NCI-H2029 treated with DMSO at 0.1 percent for 48 hours (cell line): Measurements from ENCODE around the gene FYCO1.
"Not testable (repeated sequence)": the region's sequence is repeated elsewhere in the genome, so short reads cannot be mapped to it uniquely, and the experiment has no call there.

Source experiments
- DNase-seq: peaks from one replicate; lab custom pipeline; 2025; lab: John Stamatoyannopoulos, UW

The FYCO1 gene

DNA sequence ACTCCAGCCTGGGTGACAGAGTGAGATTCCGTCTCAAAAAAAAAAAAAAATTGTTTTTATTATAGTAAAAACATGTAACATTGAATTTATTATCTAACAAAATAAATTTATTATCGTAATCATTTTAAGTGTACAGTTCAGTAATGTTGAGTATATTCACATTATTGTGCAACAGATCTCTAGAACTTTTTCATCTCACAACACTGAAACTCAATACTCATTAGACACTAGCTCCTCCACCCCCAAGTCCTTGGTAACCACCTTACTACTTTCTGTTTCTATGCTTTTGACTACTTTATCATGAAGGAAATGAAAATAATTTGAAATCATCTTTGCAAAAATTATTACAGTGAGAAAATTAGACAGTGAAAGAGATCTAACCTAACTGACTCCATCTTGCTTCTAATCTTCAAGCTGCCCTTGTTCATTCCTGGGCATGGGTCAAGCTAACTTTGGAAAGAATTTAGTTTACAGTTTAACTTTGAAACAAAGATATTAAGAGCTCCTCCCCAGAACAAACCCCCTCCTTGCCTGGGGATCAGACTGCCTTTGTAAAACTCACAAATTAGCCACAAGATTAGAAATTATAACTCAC is 15.0 kb upstream of the FYCO1 start:
- no peak for DNase-seq

DNA sequence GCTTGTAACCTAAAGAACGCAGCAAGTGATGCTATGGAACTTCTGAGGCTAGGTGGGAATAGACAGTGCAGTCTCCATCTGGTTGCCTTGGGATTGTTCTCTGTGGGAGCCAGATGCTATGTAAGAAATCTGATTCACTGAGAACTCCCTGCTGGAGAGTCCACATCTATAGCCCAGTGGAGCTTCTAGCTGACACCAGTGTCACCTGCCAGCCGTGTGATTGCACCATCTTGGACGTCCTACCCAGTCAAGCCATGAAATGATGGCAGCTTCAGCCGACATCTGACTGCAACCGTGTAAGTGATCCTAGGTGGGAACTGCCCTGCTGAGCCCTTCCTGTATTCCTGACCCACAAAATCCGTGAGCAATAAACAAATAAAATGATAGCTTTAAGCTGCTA is 12.4 kb upstream of the FYCO1 start:
- DNase-seq: no peak

DNA sequence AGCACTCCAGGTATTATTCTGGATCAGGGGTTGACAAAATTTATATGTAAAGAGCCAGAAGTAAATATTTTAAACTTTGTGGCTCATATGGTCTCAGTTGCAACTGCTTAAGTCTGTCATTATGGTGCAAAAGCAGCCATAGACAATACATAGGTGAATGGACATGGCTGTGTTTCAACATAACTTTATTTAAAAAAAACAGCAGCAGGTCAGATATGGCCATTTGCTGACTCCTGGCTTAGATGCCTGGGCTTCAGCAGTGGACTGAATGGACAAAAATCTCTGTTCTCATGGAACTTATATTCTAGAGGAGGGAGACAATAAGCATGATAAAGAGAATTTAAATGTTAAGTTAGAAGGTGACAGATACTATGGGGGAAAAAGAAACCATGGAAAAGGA is 11.7 kb upstream of the FYCO1 start:
- DNase-seq: no peak

DNA sequence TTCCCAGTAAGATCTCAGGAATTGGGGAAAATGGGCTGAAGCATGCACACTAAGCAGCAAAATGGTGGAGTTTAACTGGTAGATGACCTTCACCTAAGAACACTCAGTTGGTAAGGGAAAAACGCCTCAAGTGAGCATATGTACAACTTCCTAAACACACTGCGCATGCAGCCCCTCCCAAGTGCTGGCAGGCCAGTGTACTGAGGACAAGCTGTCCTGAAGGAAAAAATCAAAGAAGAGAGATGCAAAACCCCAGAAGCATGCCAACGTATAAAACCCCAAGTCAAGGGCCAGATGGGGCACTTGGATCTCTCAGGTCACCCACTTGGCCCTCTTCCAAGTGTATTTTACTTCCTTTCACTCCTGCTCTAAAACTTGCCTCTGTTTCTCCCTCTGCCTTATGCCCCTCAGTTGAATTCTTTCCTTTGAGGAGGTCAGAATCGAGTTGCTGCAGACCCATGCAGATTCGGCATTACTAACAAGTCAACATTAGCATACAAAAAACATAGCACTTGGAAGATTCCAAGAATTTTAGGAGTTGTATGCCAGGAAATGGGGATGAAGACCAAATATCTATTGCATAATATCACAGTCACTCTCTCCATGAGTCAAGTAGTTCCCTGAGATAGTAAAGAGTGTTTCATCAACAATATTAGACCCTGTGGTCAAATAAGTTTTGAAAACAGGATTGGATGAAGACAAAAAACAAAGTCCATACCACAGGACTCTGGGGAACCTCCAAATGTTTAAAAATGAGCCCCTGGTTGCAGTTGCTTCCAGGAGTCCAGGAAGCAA is 10.8 kb upstream of the FYCO1 start:
- DNase-seq: no peak

DNA sequence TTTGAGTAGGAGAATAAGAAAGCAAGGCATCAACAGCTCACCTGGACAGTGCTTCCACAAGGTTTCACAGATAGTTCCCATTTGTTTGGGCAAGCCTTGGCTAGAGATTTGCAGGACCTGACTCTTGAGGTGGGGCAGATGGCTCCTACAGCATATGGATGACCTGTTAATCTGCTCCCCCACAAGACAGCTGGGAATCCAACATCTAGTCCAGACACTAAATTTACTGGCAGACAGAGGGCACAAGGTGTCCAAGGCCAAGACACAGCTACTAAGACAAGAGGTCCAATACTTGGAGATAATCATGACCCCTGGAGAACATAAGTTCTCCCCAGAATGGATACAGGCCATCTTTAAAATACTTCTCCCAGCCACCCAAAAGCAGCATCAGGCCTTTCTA is 8.1 kb upstream of the FYCO1 start:
- DNase-seq: not testable (repeated sequence)

DNA sequence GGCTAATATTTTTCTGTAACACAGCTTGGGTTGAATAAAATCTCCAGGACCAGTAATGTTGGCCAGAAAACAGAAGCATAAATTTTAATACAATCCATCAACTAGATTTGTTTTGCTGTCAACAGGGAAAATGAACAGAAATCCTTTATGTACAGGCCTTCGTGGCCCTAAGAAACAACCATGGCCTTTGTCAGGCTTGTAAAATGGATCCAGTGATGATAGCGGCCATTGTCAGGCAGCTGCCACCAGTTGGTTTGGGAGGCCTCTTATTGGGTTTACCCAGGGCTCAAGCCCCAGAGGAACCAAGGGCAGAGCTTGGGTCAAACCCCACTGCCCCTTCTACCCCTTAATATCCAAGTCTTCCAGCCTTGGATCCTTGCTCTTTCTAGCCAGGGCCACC is 5.6 kb upstream of the FYCO1 start:
- no peak for DNase-seq

DNA sequence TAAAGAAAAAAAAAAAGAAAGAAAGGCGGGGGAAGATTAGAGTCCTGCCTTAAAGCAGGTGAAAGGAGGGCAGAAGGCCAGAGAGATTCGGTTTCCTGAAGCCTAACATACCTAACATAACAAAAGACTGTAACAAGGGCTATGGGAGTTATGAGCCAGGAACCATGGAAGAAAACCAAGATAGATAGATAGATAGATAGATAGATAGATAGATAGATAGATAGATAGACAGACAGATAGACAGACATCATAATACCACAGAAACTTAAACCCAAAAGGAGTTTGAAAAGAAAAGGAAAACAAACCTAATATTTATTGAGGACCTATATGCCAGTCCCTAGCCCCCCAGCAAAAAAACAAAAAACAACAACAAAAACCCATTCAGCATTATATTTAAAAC is 2.3 kb upstream of the FYCO1 start:
- no peak for DNase-seq

DNA sequence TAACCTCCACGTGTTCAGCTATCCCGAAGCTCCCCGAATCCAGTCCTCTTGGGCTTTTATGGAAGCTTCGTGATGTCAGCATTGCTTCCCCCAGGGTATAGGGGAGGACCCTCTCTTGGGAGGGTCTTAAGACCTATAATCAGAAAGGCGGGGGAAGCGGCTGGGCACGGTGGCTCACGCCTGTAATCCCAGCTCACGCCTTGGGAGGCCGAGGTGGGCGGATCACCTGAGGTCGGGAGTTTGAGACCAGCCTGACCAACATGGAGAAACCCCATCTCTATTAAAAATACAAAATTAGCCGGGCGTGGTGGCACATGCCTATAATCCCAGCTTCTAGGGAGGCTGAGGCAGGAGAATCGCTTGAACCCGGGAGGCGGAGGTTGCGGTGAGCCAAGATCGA is 1.9 kb upstream of the FYCO1 start:
- not testable (repeated sequence) for DNase-seq

DNA sequence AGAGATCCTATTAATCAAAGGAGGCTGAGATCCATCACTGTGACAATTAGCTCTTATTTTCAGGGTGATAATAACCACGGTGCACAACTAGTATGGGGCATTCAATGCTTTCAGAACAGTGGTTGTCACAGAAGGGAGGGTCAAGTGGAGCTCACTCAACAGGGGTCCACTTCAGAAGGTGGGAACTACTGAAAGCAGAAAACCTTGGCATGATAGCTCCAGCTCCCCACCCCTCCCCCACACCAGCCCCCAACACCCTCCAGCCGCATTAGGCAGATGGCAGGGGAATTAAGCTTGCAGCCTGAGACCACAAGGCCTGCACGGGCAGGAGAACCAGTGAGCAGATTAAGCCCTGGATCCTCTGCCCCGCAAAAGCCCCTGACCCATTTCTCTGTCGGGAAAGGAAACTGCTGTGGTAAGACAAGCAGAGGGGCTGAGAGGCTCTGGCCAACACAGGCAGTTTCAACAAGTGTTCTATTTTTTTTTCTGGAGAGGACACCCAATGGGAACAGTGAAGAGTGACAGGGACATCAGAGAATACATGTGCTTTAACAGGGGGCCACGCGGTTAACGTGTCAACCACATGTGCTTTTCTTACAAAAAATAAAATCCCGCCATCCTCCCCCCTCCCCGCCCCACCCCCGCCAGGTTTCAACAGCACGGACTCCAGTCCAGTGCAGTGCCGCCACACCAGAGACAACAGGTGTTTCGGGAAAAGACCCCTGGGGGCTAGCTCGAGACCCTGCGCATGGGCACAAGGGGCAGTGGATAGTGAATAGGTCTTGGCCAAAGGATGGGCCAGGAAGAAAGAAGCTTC is 997 bp downstream of the FYCO1 start:
- DNase-seq: no peak

DNA sequence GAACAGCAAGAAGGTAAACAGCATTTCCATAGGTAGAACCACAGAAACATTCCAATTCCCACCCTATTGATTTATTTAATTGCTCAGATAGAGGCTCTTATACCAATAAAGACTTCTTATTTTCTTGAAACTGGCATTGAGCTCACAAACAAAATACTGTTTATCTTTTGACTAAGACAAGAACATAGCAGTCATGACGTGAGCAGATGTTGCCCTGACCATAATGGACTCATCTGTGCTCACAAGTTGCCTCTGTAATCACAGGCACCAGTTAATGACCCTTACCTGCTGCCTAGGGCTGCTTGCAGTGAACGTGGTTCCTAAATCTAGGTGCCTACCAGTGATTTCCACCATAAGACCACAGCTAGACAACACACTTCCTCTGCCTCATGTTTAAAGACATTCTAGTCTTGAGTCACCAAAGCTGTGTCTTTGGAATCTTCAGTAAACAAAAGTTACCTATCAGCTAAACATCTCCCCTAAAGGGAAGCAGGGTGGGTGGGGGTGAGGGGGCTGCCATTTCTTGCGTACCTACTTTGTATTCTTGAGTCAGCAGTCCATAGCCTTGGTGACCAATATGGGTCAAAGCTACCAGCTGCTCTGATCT is 2.1 kb downstream of the FYCO1 start:
- DNase-seq: no peak

DNA sequence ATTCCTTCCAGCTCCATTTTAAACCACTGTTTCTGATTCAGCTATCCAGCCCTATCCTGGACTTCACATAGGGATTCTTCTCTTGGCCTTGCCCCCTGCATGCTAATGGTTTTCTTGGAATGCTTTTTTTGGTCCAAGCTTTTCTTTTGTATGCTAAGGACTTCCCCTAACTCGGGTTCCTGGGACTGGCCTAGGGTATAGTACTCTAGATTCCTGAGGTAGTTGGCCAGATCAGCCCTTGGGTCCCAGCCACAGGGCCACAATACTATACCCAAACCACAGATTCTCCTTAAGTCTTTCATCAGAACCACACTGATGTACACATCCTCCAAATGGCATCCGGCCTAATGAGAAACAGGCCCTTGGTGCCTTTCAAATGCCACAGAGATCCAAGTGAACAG is 2.8 kb downstream of the FYCO1 start:
- DNase-seq: no peak

DNA sequence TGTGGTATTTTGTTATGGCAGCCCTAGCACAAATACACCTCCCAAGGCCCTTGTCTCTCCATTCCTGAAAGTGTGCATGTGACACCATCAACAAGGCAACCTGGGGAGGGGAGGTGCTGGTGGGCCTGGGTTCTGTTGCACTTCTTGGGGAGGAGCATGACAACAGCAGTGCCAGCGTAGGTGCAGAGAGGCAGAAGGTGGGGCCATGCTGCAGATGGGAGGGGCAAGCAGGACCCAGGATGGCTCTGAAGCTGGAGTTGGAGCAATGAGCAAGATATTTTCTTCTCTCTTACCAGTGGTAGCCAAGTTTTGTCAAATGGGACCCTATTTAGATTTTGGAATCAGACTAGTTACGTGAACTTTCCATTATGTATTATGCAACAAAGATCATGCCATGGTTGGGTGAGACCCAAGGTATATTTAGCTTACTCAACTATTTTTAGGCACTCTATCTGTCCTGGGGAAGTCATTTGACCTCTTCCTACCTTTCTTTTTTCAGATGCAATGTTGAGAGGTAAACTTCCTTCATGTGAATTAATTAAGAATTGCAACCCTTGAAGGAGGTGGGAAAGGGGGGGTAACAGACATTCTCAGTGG is 3.4 kb downstream of the FYCO1 start:
- DNase-seq: no peak

DNA sequence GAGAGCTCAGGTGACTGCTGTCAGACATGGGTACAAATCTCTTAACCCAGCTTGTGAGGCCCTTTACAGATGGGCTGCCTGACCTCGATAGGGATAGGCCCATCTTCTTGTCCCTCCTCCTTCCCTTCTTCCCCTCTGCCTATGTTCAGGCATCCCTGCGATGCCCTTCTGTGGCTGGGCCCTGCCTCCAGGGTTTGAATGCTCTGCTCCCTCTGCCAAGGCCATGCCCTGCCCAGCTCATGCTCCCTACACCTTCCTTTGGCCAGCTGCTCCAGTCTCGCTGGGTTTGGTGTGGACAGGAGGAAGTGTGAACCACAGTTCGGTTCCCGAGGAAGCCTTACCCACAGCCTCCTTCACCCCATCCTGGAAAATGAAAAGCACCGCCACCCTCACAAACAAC is 4.3 kb downstream of the FYCO1 start:
- DNase-seq: no peak

DNA sequence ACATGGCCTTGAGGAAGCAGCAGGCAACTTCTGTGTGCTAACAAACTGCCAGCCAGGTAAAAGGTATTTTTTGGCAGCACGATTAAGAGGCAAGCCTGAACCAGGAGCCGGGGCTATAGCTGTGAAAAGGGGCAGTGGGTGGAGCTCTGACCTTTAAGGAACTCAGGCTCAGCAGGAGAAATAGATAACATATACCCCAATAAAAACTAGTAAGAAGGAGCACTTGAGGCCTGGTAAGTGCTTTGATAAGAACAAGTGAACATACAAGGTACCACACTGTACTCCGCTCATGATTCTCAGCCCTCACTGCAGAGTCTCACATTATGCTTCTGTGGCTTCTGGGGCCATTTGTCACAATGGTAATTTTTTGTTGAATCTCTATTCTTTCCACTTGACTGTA is 5.4 kb downstream of the FYCO1 start:
- DNase-seq: no peak

DNA sequence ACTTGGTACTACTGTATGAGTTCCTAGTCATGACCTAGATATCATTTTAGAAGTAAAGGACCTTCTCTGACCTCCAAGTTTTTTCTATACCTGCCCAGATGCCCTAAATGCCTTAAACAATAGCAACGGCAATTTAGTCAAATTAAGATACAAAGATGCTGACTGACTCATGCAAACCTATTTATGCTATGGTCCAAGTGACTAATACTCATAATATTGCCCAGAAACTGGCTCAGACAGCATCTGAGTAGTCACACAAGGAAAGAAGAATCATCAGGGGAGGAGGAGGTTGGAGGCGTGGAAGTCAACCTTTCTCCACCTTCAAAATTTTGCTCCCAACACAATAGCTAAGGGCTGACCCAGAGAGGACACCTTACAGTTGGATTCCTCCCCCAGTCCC is 6.8 kb downstream of the FYCO1 start:
- DNase-seq: no peak

DNA sequence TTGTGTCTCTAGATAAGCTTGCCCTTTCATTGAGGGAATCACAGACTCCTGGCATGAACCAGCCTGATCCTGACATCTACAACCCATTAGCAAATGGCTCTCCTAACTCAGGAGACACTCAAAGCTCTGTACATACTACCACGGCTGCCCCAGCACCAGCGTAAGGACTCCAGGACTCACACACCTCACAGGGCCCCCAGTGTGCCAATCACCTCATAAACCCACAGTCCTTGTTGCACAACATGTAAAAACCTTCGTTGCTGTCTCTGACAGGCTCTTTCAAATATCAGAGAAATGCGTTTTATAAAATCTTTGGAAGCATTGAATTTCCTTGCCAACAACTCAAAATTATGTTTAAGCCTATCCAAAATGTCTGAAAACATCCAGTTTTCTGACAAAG is 7.3 kb downstream of the FYCO1 start:
- peak; percentile 48 for DNase-seq

DNA sequence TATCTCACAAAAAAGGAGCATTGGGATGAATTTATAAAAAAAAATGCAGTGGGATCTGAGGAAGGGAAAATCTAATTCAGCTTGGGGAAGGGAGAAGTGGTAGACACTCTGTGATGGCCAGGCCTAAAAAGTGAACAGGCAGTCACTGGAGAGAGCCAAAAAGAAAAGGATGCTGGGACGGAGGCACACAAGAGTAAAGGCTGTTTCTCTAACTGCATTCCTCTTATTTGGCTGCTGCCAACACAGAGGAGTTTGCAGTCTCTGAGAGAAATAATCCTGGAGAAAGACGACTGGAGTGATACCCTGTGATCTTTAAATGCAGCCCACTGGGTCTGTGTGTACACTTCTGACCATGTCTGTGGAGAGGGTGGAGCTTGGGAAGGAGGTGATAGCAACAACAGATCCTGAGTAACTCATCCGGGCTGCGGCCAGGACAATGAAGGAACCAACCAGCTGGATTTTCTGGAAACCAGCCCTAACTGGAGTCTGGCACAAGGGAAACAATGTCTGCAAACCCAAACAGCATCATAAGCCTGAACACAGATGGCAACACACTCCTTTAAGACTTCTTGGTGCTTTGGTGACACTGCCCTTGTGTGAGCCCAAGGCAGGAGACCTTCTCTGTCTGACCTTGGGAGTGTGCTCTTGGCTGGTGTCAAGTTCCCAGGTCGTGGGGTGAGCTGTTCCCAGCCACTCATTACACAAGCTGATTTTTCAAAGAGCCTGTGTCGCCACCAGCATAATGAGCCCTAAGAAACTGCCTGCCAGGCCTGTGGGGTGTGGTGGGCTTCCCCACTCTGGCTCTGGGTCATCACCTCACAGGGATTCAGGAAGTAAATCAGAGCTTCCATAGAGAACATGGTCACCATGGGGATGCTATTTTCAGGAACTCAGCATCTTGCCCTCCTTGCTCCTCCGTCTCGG is 8.0 kb downstream of the FYCO1 start:
- peak; percentile 67 for DNase-seq

DNA sequence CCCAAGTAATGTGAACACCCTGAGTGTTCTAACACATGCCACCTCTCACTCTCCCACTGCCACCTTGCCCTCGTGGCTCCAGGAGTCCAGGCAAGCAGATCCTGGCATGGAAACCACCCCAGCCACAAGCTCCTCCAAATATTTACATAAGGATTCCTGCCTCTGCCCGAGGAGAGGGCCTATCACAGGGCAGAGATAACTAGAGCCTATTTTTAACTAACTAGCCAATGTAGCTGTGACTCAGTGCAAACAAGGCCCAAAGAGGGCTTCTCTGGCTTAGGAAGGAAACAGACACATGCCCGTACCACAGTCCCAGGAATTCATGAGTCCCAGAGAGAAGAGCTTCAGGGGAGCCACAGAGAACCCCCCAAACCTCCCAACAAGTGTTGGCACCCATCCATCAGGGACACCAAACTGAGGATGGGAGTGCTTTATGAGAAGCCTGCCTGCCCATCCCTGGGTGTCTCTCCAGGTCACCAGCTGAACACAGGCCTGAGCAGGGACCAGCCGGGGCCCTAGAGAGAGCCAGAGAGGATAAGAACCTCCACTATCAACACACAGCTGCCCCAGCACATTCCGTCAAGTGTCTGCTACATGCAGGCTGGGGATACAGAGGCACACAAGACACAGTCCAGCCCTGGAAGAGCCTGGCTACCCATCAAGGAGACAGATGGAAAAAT is 9.2 kb downstream of the FYCO1 start:
- peak; percentile 89 for DNase-seq

DNA sequence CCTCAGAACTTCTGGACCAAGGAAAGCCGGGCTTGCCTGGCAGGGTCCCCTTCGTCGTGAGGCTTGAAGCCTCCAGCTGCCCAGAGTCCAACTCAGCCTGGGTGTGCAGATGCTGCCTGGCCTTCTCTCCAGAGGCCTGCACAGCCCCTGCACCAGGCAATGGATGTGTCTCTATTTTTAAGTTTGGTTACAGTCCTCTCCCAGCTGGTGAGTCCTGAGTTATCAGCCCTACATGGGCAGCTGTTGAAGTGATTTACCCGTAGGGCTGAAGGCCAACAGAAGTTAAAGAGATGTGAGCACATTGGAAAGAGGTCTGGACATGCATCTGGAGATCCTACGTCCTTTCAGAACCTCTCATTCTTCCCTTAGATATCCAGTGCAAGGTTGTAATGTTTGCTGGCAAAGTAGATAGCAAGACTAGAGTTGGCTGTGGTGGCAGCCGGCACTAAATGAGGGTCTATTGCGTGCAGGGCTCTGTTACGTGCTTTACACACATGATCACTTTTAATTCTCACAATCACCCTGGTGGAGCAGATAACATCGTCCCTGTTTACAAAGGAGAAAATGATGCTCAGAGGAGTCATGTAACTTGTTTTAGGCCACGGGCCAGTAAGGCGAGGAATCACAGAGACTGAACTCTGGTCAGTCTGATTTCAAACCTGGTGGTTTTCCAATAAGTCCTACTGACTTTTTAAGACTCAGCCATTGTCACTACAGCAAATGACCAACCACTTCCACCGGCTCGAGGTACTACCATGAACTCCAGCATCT is 9.9 kb downstream of the FYCO1 start:
- no peak for DNase-seq
